NB4 (cell line): Measurements from ENCODE around the gene PEX11A.

ENCODE experiments used
- DNase-seq: peaks from one replicate; pipeline ENCODE4 v3.0.0; 2010; ENCODE audit warnings: low read depth
- H3K4me3 ChIP-seq: one replicate; pipeline ENCODE4 v1.5.1; 2011; ENCODE audit warnings: mild to moderate bottlenecking, low read depth, low read length, moderate library complexity
- MYC ChIP-seq: IDR thresholded peaks from 2 replicates; pipeline ENCODE4 v1.6.1; 2011; ENCODE audit warnings: low read depth, low read length
- POLR2A ChIP-seq: IDR thresholded peaks from 2 replicates; pipeline ENCODE4 v1.6.1; 2011; ENCODE audit warnings: mild to moderate bottlenecking; ENCODE audit not compliant: insufficient read length; ENCODE audit errors: extremely low read depth
- TF ChIP-seq, protein P1 (sequence below): IDR thresholded peaks from 2 replicates; pipeline ENCODE4 v1.6.1; 2011; ENCODE audit warnings: low read depth, low read length
- TF ChIP-seq, protein P2 (sequence below): IDR thresholded peaks from one replicate; pipeline ENCODE4 v1.5.1; 2012; ENCODE audit warnings: low read depth, low read length

The PEX11A gene

GRCh38 chr15:89681146-89681545 lies 9.4 kb downstream of the PEX11A start:
- TF ChIP-seq MYC (no peak), POLR2A (no peak)
- TF ChIP-seq, protein P1, sequence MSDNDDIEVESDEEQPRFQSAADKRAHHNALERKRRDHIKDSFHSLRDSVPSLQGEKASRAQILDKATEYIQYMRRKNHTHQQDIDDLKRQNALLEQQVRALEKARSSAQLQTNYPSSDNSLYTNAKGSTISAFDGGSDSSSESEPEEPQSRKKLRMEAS, result no peak
- TF ChIP-seq, protein P2, sequence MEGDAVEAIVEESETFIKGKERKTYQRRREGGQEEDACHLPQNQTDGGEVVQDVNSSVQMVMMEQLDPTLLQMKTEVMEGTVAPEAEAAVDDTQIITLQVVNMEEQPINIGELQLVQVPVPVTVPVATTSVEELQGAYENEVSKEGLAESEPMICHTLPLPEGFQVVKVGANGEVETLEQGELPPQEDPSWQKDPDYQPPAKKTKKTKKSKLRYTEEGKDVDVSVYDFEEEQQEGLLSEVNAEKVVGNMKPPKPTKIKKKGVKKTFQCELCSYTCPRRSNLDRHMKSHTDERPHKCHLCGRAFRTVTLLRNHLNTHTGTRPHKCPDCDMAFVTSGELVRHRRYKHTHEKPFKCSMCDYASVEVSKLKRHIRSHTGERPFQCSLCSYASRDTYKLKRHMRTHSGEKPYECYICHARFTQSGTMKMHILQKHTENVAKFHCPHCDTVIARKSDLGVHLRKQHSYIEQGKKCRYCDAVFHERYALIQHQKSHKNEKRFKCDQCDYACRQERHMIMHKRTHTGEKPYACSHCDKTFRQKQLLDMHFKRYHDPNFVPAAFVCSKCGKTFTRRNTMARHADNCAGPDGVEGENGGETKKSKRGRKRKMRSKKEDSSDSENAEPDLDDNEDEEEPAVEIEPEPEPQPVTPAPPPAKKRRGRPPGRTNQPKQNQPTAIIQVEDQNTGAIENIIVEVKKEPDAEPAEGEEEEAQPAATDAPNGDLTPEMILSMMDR, result no peak
- DNase-seq, result no peak
- H3K4me3 ChIP-seq, result no peak overlapping the region

DNA sequence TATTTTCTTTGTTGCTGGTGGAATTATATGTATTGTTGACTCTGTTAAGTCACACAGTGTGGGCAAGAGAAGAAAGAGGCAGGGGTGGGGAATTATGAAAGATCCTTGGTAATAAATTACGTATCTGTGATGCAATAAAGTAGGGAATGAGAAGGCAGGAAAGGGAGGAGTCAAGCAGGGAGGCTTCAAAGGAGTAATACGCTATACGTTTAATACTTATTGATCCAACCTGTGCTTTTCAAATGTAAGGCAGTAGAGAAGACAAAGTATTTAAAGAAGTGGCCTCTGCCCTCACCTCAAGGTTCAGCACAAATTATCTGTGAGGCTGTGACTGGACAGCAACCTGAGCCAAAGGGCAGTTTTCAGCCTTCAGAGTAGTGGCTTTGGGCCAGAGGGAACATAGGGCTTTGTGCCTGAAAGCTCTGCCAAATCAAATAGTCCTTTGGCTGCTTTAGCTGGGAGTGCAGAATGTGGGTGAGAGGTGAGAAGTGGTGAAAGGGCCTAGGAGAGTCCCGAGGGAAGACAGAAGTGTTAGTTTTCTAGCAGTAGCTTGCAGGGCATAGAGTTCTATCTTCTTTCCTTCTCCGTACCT lies 10.2 kb downstream of the PEX11A start:
- DNase-seq, result no peak
- no peak overlapping the region for H3K4me3 ChIP-seq

GRCh38 chr15:89679212-89679611 lies 11.3 kb downstream of the PEX11A start, which contains the start of gene PLIN1:
PLIN1 (minus strand) TSS chr15:89679367; CDS start chr15:89677489, 1,878 bp downstream.
- no peak for TF ChIP-seq MYC
- TF ChIP-seq, protein P2, result no peak
- TF ChIP-seq, protein P1, result no peak
- TF ChIP-seq POLR2A, result no peak
- DNase-seq, result no peak
- no peak within 1 kb of the TSS for H3K4me3 ChIP-seq

More for the DNA sequence above, 10.2 kb downstream of the PEX11A start:
- TF ChIP-seq, protein P1, result no peak
- no peak for TF ChIP-seq MYC
- TF ChIP-seq, protein P2, result no peak
- TF ChIP-seq POLR2A, result no peak

DNA sequence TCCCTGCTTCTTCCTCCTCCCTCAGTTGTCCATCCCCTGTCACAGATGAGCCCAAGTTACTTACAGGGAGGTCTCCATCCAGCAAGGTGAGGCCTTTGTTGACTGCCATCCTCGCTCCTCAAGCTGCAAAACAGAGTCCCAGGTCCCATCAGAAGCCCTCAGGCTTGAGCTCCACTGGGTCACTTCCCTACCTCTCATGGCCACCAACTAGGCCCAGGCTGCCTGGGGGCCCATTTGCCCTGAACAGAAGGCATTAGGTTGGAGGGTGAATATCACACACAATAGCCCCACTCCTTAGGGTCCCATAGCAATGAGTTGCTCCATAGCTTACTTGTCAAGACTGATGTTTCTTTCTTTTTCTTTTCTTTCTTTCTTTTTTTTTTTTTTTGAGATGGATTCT lies 13.2 kb downstream of the PEX11A start:
- DNase-seq, result no peak
- no peak for TF ChIP-seq POLR2A
- TF ChIP-seq, protein P1, result no peak
- no peak for TF ChIP-seq MYC
- TF ChIP-seq, protein P2, result no peak
- no peak overlapping the region for H3K4me3 ChIP-seq

DNA sequence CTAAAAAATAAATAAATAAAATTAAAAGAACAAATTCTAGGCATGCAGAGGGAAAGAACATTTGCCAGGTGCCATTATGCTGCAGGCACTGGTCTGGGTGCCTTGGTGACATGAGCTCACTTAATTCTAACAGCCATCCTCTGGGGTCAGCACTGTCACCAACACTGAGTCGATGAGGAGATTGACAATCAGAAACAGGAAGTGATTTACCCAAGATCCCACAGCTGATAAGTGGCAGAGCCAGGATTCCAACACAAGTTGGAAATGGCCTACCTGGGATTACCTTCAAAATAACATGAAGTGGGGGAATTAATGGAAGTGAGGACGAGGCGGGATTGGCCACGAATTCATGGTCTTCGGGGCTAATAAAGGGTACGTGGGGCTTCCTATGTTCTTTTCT lies 14.9 kb downstream of the PEX11A start:
- TF ChIP-seq, protein P1, result no peak
- TF ChIP-seq MYC (no peak), POLR2A (no peak)
- TF ChIP-seq, protein P2, result no peak
- no peak for DNase-seq
- H3K4me3 ChIP-seq, result no peak overlapping the region
